ENCODE data around the gene RASEF.

RASEF gene

GRCh38 chr9:82996941-82997340 lies 66.0 kb downstream of the RASEF start:
- Histone ChIP-seq H3K27me3 (no peaks in the 10 kb centered on the region), H3K4me1 (no peaks in the 10 kb centered on the region), H3K36me3 (no peaks in the 10 kb centered on the region), H3K9me3 (no peaks in the 10 kb centered on the region), H3K27ac (no peak overlapping the region), H3K4me3 (no peak overlapping the region)
- no peak for TF ChIP-seq CTCF (IDR thresholded peaks at IDR 0.05)
- intact Hi-C loops (cut with DNase I; ENCODE audit: low total_unique reads): no loop called here
- no peak for DNase-seq

GRCh38 chr9:82993856-82994605 lies 68.9 kb downstream of the RASEF start:
- Histone ChIP-seq H3K36me3 (no peaks in the 10 kb centered on the region), H3K4me3 (no peak overlapping the region), H3K27ac (no peak overlapping the region), H3K4me1 (no peaks in the 10 kb centered on the region), H3K9me3 (no peaks in the 10 kb centered on the region), H3K27me3 (no peaks in the 10 kb centered on the region)
- no peak for DNase-seq
- no peak for TF ChIP-seq CTCF (IDR thresholded peaks at IDR 0.05)
- intact Hi-C loops (cut with DNase I; ENCODE audit: low total_unique reads): no loop called here

- no peak for TF ChIP-seq CTCF (IDR thresholded peaks at IDR 0.05)
- Histone ChIP-seq H3K4me1 (no peaks in the 10 kb centered on the region), H3K27me3 (no peaks in the 10 kb centered on the region), H3K4me3 (no peak overlapping the region), H3K36me3 (no peaks in the 10 kb centered on the region), H3K9me3 (no peaks in the 10 kb centered on the region), H3K27ac (no peak overlapping the region)
- no peak for DNase-seq
- intact Hi-C loops (cut with DNase I; ENCODE audit: low total_unique reads): no loop called here
Observed at GRCh38 chr9:82991671-82992070, 71.3 kb downstream of the RASEF start.

DNA sequence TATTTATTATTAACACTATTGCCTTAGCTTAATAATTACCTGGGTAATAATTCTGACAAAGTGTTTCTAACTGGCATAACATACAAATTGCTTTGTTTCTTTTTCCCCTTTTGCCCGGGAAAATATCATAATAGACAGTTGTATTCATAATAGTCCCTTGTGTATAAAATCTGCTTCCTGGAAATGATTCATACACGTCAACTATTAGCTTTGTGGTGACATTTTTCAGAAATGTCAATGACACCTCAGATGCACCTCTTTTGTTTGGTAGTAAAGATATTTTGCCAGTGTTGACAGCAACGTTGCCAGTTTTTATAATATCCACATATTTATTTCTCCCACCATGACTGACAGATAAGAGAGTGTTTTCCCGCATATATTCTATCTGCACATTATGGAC lies 73.0 kb downstream of the RASEF start:
- Histone ChIP-seq H3K27me3 (no peaks in the 10 kb centered on the region), H3K9me3 (no peaks in the 10 kb centered on the region), H3K27ac (no peak overlapping the region), H3K4me1 (no peaks in the 10 kb centered on the region), H3K4me3 (no peak overlapping the region), H3K36me3 (no peaks in the 10 kb centered on the region)
- no peak for DNase-seq
- intact Hi-C loops (cut with DNase I; ENCODE audit: low total_unique reads): no loop called here
- no peak for TF ChIP-seq CTCF (IDR thresholded peaks at IDR 0.05)

DNA sequence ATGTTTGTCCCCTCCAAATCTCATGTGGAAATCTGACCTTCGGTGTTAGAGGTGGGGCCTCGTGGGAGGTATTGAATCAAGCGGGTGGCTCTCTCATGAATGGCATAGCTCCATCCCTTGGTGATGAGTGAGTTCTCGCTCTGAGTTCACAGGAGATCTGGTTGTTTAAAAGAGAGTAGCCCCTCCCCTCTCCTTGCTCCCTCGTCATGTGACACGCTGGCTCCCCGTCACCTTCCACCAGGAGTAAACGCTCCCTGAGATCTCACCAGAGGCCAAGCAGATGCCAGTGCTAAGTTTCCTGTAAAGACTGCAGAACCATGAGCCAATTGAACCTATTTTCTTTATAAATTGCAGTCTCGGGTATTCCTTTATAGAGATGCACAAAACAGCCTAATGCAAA lies 74.5 kb downstream of the RASEF start:
- no peak for DNase-seq
- H3K9me3 ChIP-seq: no peaks in the 10 kb centered on the region
- H3K4me1 ChIP-seq: no peaks in the 10 kb centered on the region
- no peak for TF ChIP-seq CTCF (IDR thresholded peaks at IDR 0.05)
- intact Hi-C loops (cut with DNase I; ENCODE audit: low total_unique reads): no loop called here
- no peak overlapping the region for H3K27ac ChIP-seq
- no peak overlapping the region for H3K4me3 ChIP-seq
- no peaks in the 10 kb centered on the region for H3K27me3 ChIP-seq
- no peaks in the 10 kb centered on the region for H3K36me3 ChIP-seq

Data from tibial artery (tissue), 4 donors.